Measurements from ENCODE around the gene KRT85.

KRT85 gene

GRCh38 chr12:52380271-52380694 is 13.0 kb upstream of the KRT85 start:
- Histone ChIP-seq H4K20me1 (ENCODE audit: insufficient read depth, low read length, poor library complexity, severe bottlenecking) (no peaks in the 10 kb centered on the region), H3K4me1 (ENCODE audit: insufficient read depth, low read length, poor library complexity, severe bottlenecking) (peaks cover 6% of the 10 kb centered on the region), H3K4me3 (ENCODE audit: low read length, poor library complexity, severe bottlenecking) (no peak overlapping the region), H3K9ac (ENCODE audit: low read depth, low read length, poor library complexity, severe bottlenecking) (no peak overlapping the region), H3F3A (ENCODE audit: low read depth) (no peaks in the 10 kb centered on the region), H3K9me3 (ENCODE audit: insufficient read depth, low read depth, low read length) (no peaks in the 10 kb centered on the region), H3K36me3 (ENCODE audit: insufficient read depth, low read length) (no peaks in the 10 kb centered on the region), H3K79me2 (ENCODE audit: insufficient read depth, low read length) (no peaks in the 10 kb centered on the region), H3K9me2 (replicated peaks; ENCODE audit: low read depth, low read length) (no peaks in the 10 kb centered on the region), H3K4me2 (ENCODE audit: low read depth, low read length, poor library complexity, severe bottlenecking) (no peak overlapping the region), H3K27me3 (ENCODE audit: insufficient read depth, low read length, poor library complexity, severe bottlenecking) (no peaks in the 10 kb centered on the region), H2AFZ (ENCODE audit: low read length) (no peak overlapping the region)
- no peak for TF ChIP-seq EZH2phosphoT487 (IDR thresholded peaks at IDR 0.05; ENCODE audit: borderline replicate concordance)
- TF ChIP-seq, protein P1, sequence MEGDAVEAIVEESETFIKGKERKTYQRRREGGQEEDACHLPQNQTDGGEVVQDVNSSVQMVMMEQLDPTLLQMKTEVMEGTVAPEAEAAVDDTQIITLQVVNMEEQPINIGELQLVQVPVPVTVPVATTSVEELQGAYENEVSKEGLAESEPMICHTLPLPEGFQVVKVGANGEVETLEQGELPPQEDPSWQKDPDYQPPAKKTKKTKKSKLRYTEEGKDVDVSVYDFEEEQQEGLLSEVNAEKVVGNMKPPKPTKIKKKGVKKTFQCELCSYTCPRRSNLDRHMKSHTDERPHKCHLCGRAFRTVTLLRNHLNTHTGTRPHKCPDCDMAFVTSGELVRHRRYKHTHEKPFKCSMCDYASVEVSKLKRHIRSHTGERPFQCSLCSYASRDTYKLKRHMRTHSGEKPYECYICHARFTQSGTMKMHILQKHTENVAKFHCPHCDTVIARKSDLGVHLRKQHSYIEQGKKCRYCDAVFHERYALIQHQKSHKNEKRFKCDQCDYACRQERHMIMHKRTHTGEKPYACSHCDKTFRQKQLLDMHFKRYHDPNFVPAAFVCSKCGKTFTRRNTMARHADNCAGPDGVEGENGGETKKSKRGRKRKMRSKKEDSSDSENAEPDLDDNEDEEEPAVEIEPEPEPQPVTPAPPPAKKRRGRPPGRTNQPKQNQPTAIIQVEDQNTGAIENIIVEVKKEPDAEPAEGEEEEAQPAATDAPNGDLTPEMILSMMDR (conservative IDR thresholded peaks at IDR 0.05; ENCODE audit: low read length) = peak; percentile 73

DNA sequence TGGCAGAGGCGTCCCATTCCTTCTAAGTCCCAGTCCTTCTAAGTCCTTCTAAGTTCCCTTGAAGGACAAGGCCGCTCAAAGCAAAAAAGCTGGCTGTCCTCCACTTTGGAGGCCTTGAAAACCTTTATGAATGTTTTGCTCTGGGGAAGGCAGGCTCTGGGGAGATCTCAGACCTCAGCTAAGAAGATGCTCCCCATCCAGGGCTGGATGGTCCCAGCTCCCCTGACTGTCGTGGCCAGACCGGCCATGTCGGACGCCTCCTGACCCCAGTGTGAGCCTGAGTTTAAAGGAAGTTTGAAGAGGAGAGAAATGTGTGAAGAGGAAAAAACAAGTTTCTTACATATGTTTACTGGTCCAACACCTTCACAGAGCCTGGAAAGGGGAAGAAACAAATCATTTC is 12.3 kb upstream of the KRT85 start:
- Histone ChIP-seq H3K27me3 (ENCODE audit: insufficient read depth, low read length, poor library complexity, severe bottlenecking) (no peaks in the 10 kb centered on the region), H3K9ac (ENCODE audit: low read depth, low read length, poor library complexity, severe bottlenecking) (no peak overlapping the region), H4K20me1 (ENCODE audit: insufficient read depth, low read length, poor library complexity, severe bottlenecking) (no peaks in the 10 kb centered on the region), H3F3A (ENCODE audit: low read depth) (no peaks in the 10 kb centered on the region), H3K9me3 (ENCODE audit: insufficient read depth, low read depth, low read length) (no peaks in the 10 kb centered on the region), H3K4me1 (ENCODE audit: insufficient read depth, low read length, poor library complexity, severe bottlenecking) (peaks cover 6% of the 10 kb centered on the region), H3K9me2 (replicated peaks; ENCODE audit: low read depth, low read length) (no peaks in the 10 kb centered on the region), H3K4me3 (ENCODE audit: low read length, poor library complexity, severe bottlenecking) (no peak overlapping the region), H2AFZ (ENCODE audit: low read length) (no peak overlapping the region), H3K36me3 (ENCODE audit: insufficient read depth, low read length) (no peaks in the 10 kb centered on the region), H3K4me2 (ENCODE audit: low read depth, low read length, poor library complexity, severe bottlenecking) (no peak overlapping the region), H3K79me2 (ENCODE audit: insufficient read depth, low read length) (no peaks in the 10 kb centered on the region)
- TF ChIP-seq, protein P1 (conservative IDR thresholded peaks at IDR 0.05; ENCODE audit: low read length) = no peak
- no peak for TF ChIP-seq EZH2phosphoT487 (IDR thresholded peaks at IDR 0.05; ENCODE audit: borderline replicate concordance)

- Histone ChIP-seq H3K27me3 (ENCODE audit: insufficient read depth, low read length, poor library complexity, severe bottlenecking) (no peaks in the 10 kb centered on the region), H3K4me1 (ENCODE audit: insufficient read depth, low read length, poor library complexity, severe bottlenecking) (peaks cover 6% of the 10 kb centered on the region), H3K9ac (ENCODE audit: low read depth, low read length, poor library complexity, severe bottlenecking) (no peak overlapping the region), H3K9me3 (ENCODE audit: insufficient read depth, low read depth, low read length) (no peaks in the 10 kb centered on the region), H3K79me2 (ENCODE audit: insufficient read depth, low read length) (no peaks in the 10 kb centered on the region), H3K9me2 (replicated peaks; ENCODE audit: low read depth, low read length) (no peaks in the 10 kb centered on the region), H3K4me3 (ENCODE audit: low read length, poor library complexity, severe bottlenecking) (no peak overlapping the region), H3K36me3 (ENCODE audit: insufficient read depth, low read length) (no peaks in the 10 kb centered on the region), H3F3A (ENCODE audit: low read depth) (no peaks in the 10 kb centered on the region), H4K20me1 (ENCODE audit: insufficient read depth, low read length, poor library complexity, severe bottlenecking) (no peaks in the 10 kb centered on the region), H3K4me2 (ENCODE audit: low read depth, low read length, poor library complexity, severe bottlenecking) (no peak overlapping the region), H2AFZ (ENCODE audit: low read length) (no peak overlapping the region)
- TF ChIP-seq EZH2phosphoT487 (IDR thresholded peaks at IDR 0.05; ENCODE audit: borderline replicate concordance) = no peak
- TF ChIP-seq, protein P1 (conservative IDR thresholded peaks at IDR 0.05; ENCODE audit: low read length) = no peak
Measured at GRCh38 chr12:52378091-52378490, 10.8 kb upstream of the KRT85 start.
